ENCODE results near the gene PAX1. TPM values are rescaled to one million over a fixed set of nuclear protein-coding genes. Genes with fewer than 3 reads are reported as not detected.

Gene PAX1
- total and polyA plus RNA-seq, 2 of the 13 experiments (the other 11 are each of a cell fraction or from before 2014, with no cell fraction given): not detected

DNA sequence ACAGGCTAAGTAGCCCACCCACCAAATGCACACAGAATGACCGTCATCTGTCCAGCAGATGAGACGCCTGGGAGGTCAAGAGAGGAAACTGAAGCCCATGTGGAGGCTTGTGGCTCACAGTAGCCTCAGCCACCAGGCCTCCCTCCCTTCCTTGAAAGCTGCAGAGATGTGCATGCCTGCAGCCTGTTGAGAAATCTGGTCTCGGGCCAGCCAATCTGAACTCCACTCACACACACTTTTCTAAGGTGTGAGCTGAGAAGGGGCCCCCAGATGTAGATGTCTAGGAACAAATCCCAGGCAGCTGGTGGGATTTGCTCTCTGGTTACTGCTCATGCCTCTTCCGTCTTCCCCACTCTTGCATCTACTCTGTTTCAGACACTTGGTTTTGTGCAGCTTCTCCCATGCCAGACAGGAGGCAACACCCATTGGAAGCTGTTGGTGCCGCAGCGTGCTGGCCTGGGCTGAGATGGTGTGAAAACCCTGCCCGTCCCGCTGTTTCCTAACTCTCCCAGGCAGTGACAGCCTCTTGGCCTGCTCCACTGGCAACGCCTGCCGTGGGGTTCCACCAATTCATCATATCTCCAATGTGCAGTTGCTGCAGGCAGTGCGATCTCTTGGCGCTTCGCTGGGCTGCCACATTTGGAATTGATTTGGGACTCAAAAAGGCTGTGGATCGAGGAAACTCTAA is 24.1 kb upstream of the PAX1 start:
- TF ChIP-seq, protein P1, sequence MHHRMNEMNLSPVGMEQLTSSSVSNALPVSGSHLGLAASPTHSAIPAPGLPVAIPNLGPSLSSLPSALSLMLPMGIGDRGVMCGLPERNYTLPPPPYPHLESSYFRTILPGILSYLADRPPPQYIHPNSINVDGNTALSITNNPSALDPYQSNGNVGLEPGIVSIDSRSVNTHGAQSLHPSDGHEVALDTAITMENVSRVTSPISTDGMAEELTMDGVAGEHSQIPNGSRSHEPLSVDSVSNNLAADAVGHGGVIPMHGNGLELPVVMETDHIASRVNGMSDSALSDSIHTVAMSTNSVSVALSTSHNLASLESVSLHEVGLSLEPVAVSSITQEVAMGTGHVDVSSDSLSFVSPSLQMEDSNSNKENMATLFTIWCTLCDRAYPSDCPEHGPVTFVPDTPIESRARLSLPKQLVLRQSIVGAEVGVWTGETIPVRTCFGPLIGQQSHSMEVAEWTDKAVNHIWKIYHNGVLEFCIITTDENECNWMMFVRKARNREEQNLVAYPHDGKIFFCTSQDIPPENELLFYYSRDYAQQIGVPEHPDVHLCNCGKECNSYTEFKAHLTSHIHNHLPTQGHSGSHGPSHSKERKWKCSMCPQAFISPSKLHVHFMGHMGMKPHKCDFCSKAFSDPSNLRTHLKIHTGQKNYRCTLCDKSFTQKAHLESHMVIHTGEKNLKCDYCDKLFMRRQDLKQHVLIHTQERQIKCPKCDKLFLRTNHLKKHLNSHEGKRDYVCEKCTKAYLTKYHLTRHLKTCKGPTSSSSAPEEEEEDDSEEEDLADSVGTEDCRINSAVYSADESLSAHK (CRISPR knock-in tag; IDR thresholded peaks at IDR 0.05; ENCODE audit: borderline replicate concordance): no peak
- BruUV-seq (replicated peaks): no TSS peak
- 31% methylated on average over 12 of the region's 14 CpGs for WGBS (ENCODE audit: low lambda C conversion rate)
- ChIA-PET POLR2A (no interaction called here), CTCF (ENCODE audit: low intra/inter-chr PET ratio, low total read pairs) (no interaction called here)
- Histone ChIP-seq H3K4me3 (replicated peaks in 1 of 3; ENCODE audit: insufficient read depth in 1 of 3, low read depth in 2 of 3, low read length in 3 of 3) (no peak overlapping the region), H3K9ac (ENCODE audit: insufficient read depth, low read depth, low read length) (no peak overlapping the region), H3K27ac (ENCODE audit: extremely low read length, insufficient read depth, low read length) (no peak overlapping the region), H3K9me3 (ENCODE audit: low read length) (no peaks in the 10 kb centered on the region), H3K79me2 (ENCODE audit: insufficient read depth, low read length) (no peaks in the 10 kb centered on the region), H2AFZ (ENCODE audit: low read length) (no peak overlapping the region), H3K4me1 (ENCODE audit: insufficient read depth, low read length) (no peaks in the 10 kb centered on the region), H3K27me3 (ENCODE audit: control insufficient read depth in 1 of 2, insufficient read depth in 2 of 2, low read length in 2 of 2) (peaks cover 5 to 34% of the 10 kb centered on the region in 2 experiments; a peak in 3 of 5 replicates), H3K36me3 (replicated peaks in 1 of 2; ENCODE audit: control insufficient read depth in 1 of 2, insufficient read depth in 2 of 2, low read length in 2 of 2) (no peaks in the 10 kb centered on the region), H3K4me2 (ENCODE audit: low read depth, low read length) (no peak overlapping the region), H4K20me1 (ENCODE audit: insufficient read depth, low read length) (no peaks in the 10 kb centered on the region)
- FAIRE-seq (no peak), DNase-seq (ENCODE audit: low spot score) (no peak), ATAC-seq (peak; percentile 38; the same call in 2 of the 3 replicates)
- in situ Hi-C loops (cut with HindIII; ENCODE audit: extremely low pct_ligation_motif_present, low pct_unique_long_range_greater_than_20kb): no loop called here
- intact Hi-C loops (cut with micrococcal nuclease; ENCODE audit: unreplicated experiment): no loop called here

GRCh38 chr20:21681922-21682318 is 23.5 kb upstream of the PAX1 start:
- H3K27ac ChIP-seq (ENCODE audit: extremely low read length, insufficient read depth, low read length): no peak overlapping the region
- no peak overlapping the region for H3K4me3 ChIP-seq (replicated peaks in 1 of 3; ENCODE audit: insufficient read depth in 1 of 3, low read depth in 2 of 3, low read length in 3 of 3)
- CTCF ChIA-PET (ENCODE audit: low intra/inter-chr PET ratio, low total read pairs): no interaction called here
- no peaks in the 10 kb centered on the region for H3K36me3 ChIP-seq (replicated peaks in 1 of 2; ENCODE audit: control insufficient read depth in 1 of 2, insufficient read depth in 2 of 2, low read length in 2 of 2)
- no peak for FAIRE-seq
- no peaks in the 10 kb centered on the region for H3K9me3 ChIP-seq (ENCODE audit: low read length)
- intact Hi-C loops (cut with micrococcal nuclease; ENCODE audit: unreplicated experiment) (no loop called here), in situ Hi-C loops (cut with HindIII; ENCODE audit: extremely low pct_ligation_motif_present, low pct_unique_long_range_greater_than_20kb) (no loop called here)
- no peak for TF ChIP-seq ZNF24 (IDR thresholded peaks at IDR 0.05)
- TF ChIP-seq, protein P2, sequence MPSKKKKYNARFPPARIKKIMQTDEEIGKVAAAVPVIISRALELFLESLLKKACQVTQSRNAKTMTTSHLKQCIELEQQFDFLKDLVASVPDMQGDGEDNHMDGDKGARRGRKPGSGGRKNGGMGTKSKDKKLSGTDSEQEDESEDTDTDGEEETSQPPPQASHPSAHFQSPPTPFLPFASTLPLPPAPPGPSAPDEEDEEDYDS (CRISPR knock-in tag; IDR thresholded peaks at IDR 0.05): no peak
- TF ChIP-seq ZNF773 (CRISPR knock-in tag; IDR thresholded peaks at IDR 0.05; ENCODE audit: borderline replicate concordance): no peak
- no peak for TF ChIP-seq CREB1 (IDR thresholded peaks at IDR 0.05)
- TF ChIP-seq CREB1 (CRISPR knock-in tag; IDR thresholded peaks at IDR 0.05): no peak
- no peak for TF ChIP-seq DMAP1 (CRISPR knock-in tag; IDR thresholded peaks at IDR 0.05)
- no peak for TF ChIP-seq ZNF737 (CRISPR knock-in tag; IDR thresholded peaks at IDR 0.05; ENCODE audit: borderline replicate concordance)
- WGBS (ENCODE audit: low lambda C conversion rate): 46% methylated on average over 10 of the region's 10 CpGs
- H3K27me3 ChIP-seq (ENCODE audit: control insufficient read depth in 1 of 2, insufficient read depth in 2 of 2, low read length in 2 of 2): peaks cover 5 to 34% of the 10 kb centered on the region in 2 experiments; a peak in 3 of 5 replicates
- DNase-seq (ENCODE audit: low spot score): no peak
- no peak overlapping the region for H2AFZ ChIP-seq (ENCODE audit: low read length)
- ATAC-seq: no peak
- no peaks in the 10 kb centered on the region for H3K79me2 ChIP-seq (ENCODE audit: insufficient read depth, low read length)
- POLR2A ChIA-PET: no interaction called here
- BruUV-seq (replicated peaks): no TSS peak
- H3K4me1 ChIP-seq (ENCODE audit: insufficient read depth, low read length): no peaks in the 10 kb centered on the region
- no peaks in the 10 kb centered on the region for H4K20me1 ChIP-seq (ENCODE audit: insufficient read depth, low read length)
- H3K9ac ChIP-seq (ENCODE audit: insufficient read depth, low read depth, low read length): no peak overlapping the region
- no peak overlapping the region for H3K4me2 ChIP-seq (ENCODE audit: low read depth, low read length)

All from HepG2 (cell line).